ENCODE data around the gene TSC22D2.

- TF ChIP-seq, protein P1, sequence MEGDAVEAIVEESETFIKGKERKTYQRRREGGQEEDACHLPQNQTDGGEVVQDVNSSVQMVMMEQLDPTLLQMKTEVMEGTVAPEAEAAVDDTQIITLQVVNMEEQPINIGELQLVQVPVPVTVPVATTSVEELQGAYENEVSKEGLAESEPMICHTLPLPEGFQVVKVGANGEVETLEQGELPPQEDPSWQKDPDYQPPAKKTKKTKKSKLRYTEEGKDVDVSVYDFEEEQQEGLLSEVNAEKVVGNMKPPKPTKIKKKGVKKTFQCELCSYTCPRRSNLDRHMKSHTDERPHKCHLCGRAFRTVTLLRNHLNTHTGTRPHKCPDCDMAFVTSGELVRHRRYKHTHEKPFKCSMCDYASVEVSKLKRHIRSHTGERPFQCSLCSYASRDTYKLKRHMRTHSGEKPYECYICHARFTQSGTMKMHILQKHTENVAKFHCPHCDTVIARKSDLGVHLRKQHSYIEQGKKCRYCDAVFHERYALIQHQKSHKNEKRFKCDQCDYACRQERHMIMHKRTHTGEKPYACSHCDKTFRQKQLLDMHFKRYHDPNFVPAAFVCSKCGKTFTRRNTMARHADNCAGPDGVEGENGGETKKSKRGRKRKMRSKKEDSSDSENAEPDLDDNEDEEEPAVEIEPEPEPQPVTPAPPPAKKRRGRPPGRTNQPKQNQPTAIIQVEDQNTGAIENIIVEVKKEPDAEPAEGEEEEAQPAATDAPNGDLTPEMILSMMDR (IDR thresholded peaks at IDR 0.05), result no peak
- TF ChIP-seq POLR2A (IDR thresholded peaks at IDR 0.05) (no peak), POLR2AphosphoS5 (IDR thresholded peaks at IDR 0.05) (no peak), EP300 (IDR thresholded peaks at IDR 0.05; ENCODE audit: low read depth) (no peak)
Measured at GRCh38 chr3:150419076-150419868, 11.2 kb downstream of the TSC22D2 start.
